ENCODE results near the gene CEP290. TPM values are rescaled to one million over a fixed set of nuclear protein-coding genes. Genes with fewer than 3 reads are reported as not detected.

CEP290 gene
- total and polyA plus RNA-seq, 2 of the 13 experiments (the other 11 are each of a cell fraction or from before 2014, with no cell fraction given), result 2.4 to 10.8 TPM

DNA sequence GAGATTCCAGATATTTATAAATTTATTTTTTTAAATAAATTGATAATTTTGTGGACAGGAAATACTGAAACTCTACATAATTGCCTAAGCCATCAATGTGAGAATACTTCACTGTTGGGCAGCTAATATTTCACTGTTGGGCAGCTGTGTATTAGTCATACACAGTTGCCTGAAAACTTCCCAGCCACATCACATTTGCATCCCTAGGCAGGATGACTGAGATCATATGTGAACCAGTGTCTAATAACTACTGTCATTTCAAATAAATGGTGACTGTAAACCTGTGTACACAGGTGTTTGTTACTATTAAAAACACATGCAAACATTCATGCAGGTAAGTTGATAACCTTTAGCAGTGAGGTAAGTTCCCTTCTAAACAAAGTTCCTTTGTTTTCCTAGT is 44.1 kb upstream of the CEP290 start:
- Histone ChIP-seq H4K20me1 (ENCODE audit: insufficient read depth, low read length) (no peaks in the 10 kb centered on the region), H3K9ac (ENCODE audit: insufficient read depth, low read depth, low read length) (no peak overlapping the region), H3K27me3 (ENCODE audit: control insufficient read depth in 1 of 2, insufficient read depth in 2 of 2, low read length in 2 of 2) (no peaks in the 10 kb centered on the region), H3K4me3 (replicated peaks in 1 of 3; ENCODE audit: insufficient read depth in 1 of 3, low read depth in 2 of 3, low read length in 3 of 3) (no peak overlapping the region), H3K79me2 (ENCODE audit: insufficient read depth, low read length) (no peaks in the 10 kb centered on the region), H3K9me3 (ENCODE audit: low read length) (no peaks in the 10 kb centered on the region), H3K36me3 (replicated peaks in 1 of 2; ENCODE audit: control insufficient read depth in 1 of 2, insufficient read depth in 2 of 2, low read length in 2 of 2) (no peaks in the 10 kb centered on the region), H3K4me2 (ENCODE audit: low read depth, low read length) (no peak overlapping the region), H3K27ac (ENCODE audit: extremely low read length, insufficient read depth, low read length) (no peak overlapping the region), H3K4me1 (ENCODE audit: insufficient read depth, low read length) (0 out of 2 replicates have a peak, but pooled peaks cover 7% of the 10 kb centered on the region), H2AFZ (ENCODE audit: low read length) (no peak overlapping the region)
- no peak for DNase-seq (ENCODE audit: low spot score)
- no peak for ATAC-seq
- in situ Hi-C loops (cut with HindIII; ENCODE audit: extremely low pct_ligation_motif_present, low pct_unique_long_range_greater_than_20kb), result no loop called here
- POLR2A ChIA-PET, result no interaction called here
- no peak for FAIRE-seq
- intact Hi-C loops (cut with micrococcal nuclease; ENCODE audit: unreplicated experiment), result no loop called here
- BruUV-seq (replicated peaks), result no TSS peak
- CTCF ChIA-PET (ENCODE audit: low intra/inter-chr PET ratio, low total read pairs), result no interaction called here
- TF ChIP-seq ZNF205 (CRISPR knock-in tag; IDR thresholded peaks at IDR 0.05), result no peak
- no peak for TF ChIP-seq HNRNPLL (IDR thresholded peaks at IDR 0.05; ENCODE audit: low read depth, low read length, poor library complexity, severe bottlenecking)
- TF ChIP-seq, protein P1, sequence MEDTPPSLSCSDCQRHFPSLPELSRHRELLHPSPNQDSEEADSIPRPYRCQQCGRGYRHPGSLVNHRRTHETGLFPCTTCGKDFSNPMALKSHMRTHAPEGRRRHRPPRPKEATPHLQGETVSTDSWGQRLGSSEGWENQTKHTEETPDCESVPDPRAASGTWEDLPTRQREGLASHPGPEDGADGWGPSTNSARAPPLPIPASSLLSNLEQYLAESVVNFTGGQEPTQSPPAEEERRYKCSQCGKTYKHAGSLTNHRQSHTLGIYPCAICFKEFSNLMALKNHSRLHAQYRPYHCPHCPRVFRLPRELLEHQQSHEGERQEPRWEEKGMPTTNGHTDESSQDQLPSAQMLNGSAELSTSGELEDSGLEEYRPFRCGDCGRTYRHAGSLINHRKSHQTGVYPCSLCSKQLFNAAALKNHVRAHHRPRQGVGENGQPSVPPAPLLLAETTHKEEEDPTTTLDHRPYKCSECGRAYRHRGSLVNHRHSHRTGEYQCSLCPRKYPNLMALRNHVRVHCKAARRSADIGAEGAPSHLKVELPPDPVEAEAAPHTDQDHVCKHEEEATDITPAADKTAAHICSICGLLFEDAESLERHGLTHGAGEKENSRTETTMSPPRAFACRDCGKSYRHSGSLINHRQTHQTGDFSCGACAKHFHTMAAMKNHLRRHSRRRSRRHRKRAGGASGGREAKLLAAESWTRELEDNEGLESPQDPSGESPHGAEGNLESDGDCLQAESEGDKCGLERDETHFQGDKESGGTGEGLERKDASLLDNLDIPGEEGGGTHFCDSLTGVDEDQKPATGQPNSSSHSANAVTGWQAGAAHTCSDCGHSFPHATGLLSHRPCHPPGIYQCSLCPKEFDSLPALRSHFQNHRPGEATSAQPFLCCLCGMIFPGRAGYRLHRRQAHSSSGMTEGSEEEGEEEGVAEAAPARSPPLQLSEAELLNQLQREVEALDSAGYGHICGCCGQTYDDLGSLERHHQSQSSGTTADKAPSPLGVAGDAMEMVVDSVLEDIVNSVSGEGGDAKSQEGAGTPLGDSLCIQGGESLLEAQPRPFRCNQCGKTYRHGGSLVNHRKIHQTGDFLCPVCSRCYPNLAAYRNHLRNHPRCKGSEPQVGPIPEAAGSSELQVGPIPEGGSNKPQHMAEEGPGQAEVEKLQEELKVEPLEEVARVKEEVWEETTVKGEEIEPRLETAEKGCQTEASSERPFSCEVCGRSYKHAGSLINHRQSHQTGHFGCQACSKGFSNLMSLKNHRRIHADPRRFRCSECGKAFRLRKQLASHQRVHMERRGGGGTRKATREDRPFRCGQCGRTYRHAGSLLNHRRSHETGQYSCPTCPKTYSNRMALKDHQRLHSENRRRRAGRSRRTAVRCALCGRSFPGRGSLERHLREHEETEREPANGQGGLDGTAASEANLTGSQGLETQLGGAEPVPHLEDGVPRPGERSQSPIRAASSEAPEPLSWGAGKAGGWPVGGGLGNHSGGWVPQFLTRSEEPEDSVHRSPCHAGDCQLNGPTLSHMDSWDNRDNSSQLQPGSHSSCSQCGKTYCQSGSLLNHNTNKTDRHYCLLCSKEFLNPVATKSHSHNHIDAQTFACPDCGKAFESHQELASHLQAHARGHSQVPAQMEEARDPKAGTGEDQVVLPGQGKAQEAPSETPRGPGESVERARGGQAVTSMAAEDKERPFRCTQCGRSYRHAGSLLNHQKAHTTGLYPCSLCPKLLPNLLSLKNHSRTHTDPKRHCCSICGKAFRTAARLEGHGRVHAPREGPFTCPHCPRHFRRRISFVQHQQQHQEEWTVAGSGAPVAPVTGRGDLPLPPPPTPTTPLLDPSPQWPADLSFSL (CRISPR knock-in tag; IDR thresholded peaks at IDR 0.05), result no peak
- no peak for TF ChIP-seq TBX2 (CRISPR knock-in tag; IDR thresholded peaks at IDR 0.05; ENCODE audit: borderline replicate concordance)
- TF ChIP-seq, protein P2, sequence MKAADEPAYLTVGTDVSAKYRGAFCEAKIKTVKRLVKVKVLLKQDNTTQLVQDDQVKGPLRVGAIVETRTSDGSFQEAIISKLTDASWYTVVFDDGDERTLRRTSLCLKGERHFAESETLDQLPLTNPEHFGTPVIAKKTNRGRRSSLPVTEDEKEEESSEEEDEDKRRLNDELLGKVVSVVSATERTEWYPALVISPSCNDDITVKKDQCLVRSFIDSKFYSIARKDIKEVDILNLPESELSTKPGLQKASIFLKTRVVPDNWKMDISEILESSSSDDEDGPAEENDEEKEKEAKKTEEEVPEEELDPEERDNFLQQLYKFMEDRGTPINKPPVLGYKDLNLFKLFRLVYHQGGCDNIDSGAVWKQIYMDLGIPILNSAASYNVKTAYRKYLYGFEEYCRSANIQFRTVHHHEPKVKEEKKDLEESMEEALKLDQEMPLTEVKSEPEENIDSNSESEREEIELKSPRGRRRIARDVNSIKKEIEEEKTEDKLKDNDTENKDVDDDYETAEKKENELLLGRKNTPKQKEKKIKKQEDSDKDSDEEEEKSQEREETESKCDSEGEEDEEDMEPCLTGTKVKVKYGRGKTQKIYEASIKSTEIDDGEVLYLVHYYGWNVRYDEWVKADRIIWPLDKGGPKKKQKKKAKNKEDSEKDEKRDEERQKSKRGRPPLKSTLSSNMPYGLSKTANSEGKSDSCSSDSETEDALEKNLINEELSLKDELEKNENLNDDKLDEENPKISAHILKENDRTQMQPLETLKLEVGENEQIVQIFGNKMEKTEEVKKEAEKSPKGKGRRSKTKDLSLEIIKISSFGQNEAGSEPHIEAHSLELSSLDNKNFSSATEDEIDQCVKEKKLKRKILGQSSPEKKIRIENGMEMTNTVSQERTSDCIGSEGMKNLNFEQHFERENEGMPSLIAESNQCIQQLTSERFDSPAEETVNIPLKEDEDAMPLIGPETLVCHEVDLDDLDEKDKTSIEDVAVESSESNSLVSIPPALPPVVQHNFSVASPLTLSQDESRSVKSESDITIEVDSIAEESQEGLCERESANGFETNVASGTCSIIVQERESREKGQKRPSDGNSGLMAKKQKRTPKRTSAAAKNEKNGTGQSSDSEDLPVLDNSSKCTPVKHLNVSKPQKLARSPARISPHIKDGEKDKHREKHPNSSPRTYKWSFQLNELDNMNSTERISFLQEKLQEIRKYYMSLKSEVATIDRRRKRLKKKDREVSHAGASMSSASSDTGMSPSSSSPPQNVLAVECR (CRISPR knock-in tag; IDR thresholded peaks at IDR 0.05; ENCODE audit: borderline replicate concordance), result no peak
- TF ChIP-seq, protein P3, sequence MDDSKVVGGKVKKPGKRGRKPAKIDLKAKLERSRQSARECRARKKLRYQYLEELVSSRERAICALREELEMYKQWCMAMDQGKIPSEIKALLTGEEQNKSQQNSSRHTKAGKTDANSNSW (CRISPR knock-in tag; IDR thresholded peaks at IDR 0.05; ENCODE audit: borderline replicate concordance), result no peak
- TF ChIP-seq ZFP37 (CRISPR knock-in tag; IDR thresholded peaks at IDR 0.05; ENCODE audit: borderline replicate concordance), result no peak
- no peak for TF ChIP-seq KAT7 (CRISPR knock-in tag; IDR thresholded peaks at IDR 0.05; ENCODE audit: borderline replicate concordance)
- TF ChIP-seq ARNT (IDR thresholded peaks at IDR 0.05), result no peak
- no peak for TF ChIP-seq ETV6 (CRISPR knock-in tag; conservative IDR thresholded peaks at IDR 0.05)
- no peak for TF ChIP-seq PHF8 (CRISPR knock-in tag; IDR thresholded peaks at IDR 0.05)
- TF ChIP-seq ZNF615 (CRISPR knock-in tag; IDR thresholded peaks at IDR 0.05; ENCODE audit: borderline replicate concordance), result no peak
- TF ChIP-seq, protein P4, sequence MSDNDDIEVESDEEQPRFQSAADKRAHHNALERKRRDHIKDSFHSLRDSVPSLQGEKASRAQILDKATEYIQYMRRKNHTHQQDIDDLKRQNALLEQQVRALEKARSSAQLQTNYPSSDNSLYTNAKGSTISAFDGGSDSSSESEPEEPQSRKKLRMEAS (IDR thresholded peaks at IDR 0.05), result no peak
